NCI-H82 treated with DMSO at 0.1 percent for 48 hours (cell line): ENCODE results near the gene SLC19A1.
A peak's percentile ranks its signal among the peaks of the same experiment; 100 is the strongest.

Experiments used
- DNase-seq: peaks from one replicate; lab custom pipeline; 2025; ENCODE audit not compliant: unreplicated experiment; lab: John Stamatoyannopoulos, UW

SLC19A1 gene

GRCh38 chr21:45545691-45546531, 3.7 kb upstream of the SLC19A1 start:
- DNase-seq: no peak

GRCh38 chr21:45545236-45545570, 3.0 kb upstream of the SLC19A1 start:
- DNase-seq: no peak

- DNase-seq: no peak
These were observed 2.4 kb upstream of the SLC19A1 start for GRCh38 chr21:45544449-45545235.

- DNase-seq: no peak
These were observed 1.6 kb upstream of the SLC19A1 start for GRCh38 chr21:45543710-45544448.

- no peak for DNase-seq
These were observed 1.1 kb upstream of the SLC19A1 start for GRCh38 chr21:45543371-45543709.

GRCh38 chr21:45542667-45543370, 579 bp upstream of the SLC19A1 start:
- no peak for DNase-seq

- no peak for DNase-seq
These were observed 810 bp downstream of the SLC19A1 start for GRCh38 chr21:45541221-45542039.

- no peak for DNase-seq
These were observed 1.7 kb downstream of the SLC19A1 start for GRCh38 chr21:45540601-45540970.

- DNase-seq: no peak
These were observed 2.2 kb downstream of the SLC19A1 start for GRCh38 chr21:45539796-45540600.

- no peak for DNase-seq
These were observed 3.0 kb downstream of the SLC19A1 start for GRCh38 chr21:45539046-45539795.

- no peak for DNase-seq
These were observed 3.7 kb downstream of the SLC19A1 start for GRCh38 chr21:45538381-45539045.

GRCh38 chr21:45537746-45538291, 4.4 kb downstream of the SLC19A1 start:
- no peak for DNase-seq

- no peak for DNase-seq
These were observed 5.0 kb downstream of the SLC19A1 start for GRCh38 chr21:45537111-45537745.

- peak; percentile 47 for DNase-seq
These were observed 5.7 kb downstream of the SLC19A1 start for GRCh38 chr21:45536301-45537081.

- DNase-seq: no peak
These were observed 6.7 kb downstream of the SLC19A1 start for GRCh38 chr21:45535341-45536081.
